Neural crest cell (in vitro differentiated cells): Measurements from ENCODE around the gene IGF2. TPM values are rescaled to one million over a fixed set of nuclear protein-coding genes. Genes with fewer than 3 reads are reported as not detected.

Experiments
- DNase-seq: peaks from one replicate; pipeline ENCODE4 v3.0.0; 2021; ENCODE audit warnings: low read depth, mixed read lengths, low spot score
- H3K27ac Mint-ChIP-seq: one replicate; pipeline ENCODE4 v1.8.0; 2021; ENCODE audit warnings: mild to moderate bottlenecking, mixed read lengths; ENCODE audit not compliant: unreplicated experiment
- H3K27me3 Mint-ChIP-seq: 2 replicates; pipeline ENCODE4 v1.8.0; 2021; ENCODE audit warnings: low read depth, mild to moderate bottlenecking, mixed read lengths
- H3K36me3 Mint-ChIP-seq: 2 replicates; pipeline ENCODE4 v1.8.0; 2021; ENCODE audit warnings: low read depth, mild to moderate bottlenecking, mixed read lengths
- H3K4me1 Mint-ChIP-seq: 2 replicates; pipeline ENCODE4 v1.8.0; 2021; ENCODE audit warnings: mixed read lengths
- H3K4me3 Mint-ChIP-seq: one replicate; pipeline ENCODE4 v1.8.0; 2021; ENCODE audit warnings: mild to moderate bottlenecking, mixed read lengths
- H3K9me3 Mint-ChIP-seq: 2 replicates; pipeline ENCODE4 v1.8.0; 2021; ENCODE audit warnings: mixed read lengths
- CTCF ChIP-seq: fragments of 200-600 bp; sonication (generic); conservative IDR thresholded peaks from 2 replicates; pipeline ENCODE4 v1.5.0; 2021; ENCODE audit warnings: antibody characterized with exemption, mild to moderate bottlenecking
- total RNA-seq: library from RNA; stranded (reverse); gene quantifications from 2 replicates; pipeline ENCODE4 v1.2.1, GENCODE V29; 2021

IGF2 gene
- total RNA-seq, 1 donor from 2014 or later = 20.1 TPM

GRCh38 chr11:2164861-2165555 lies 25.8 kb upstream of the IGF2 start:
- Mint-ChIP-seq H3K4me1 (peaks cover 3% of the 10 kb centered on the region), H3K4me3 (no peak overlapping the region)

GRCh38 chr11:2164081-2164480 lies 24.9 kb upstream of the IGF2 start:
- Mint-ChIP-seq H3K4me3 (no peak overlapping the region), H3K36me3 (no peaks in the 10 kb centered on the region), H3K9me3 (no peaks in the 10 kb centered on the region), H3K27ac (no peak overlapping the region), H3K4me1 (peaks cover 3% of the 10 kb centered on the region), H3K27me3 (no peaks in the 10 kb centered on the region)
- no peak for TF ChIP-seq CTCF
- no peak for DNase-seq

More at GRCh38 chr11:2164861-2165555, 25.8 kb upstream of the IGF2 start:
- no peaks in the 10 kb centered on the region for H3K27me3 Mint-ChIP-seq
- no peaks in the 10 kb centered on the region for H3K9me3 Mint-ChIP-seq
- TF ChIP-seq CTCF = no peak
- DNase-seq = no peak
- no peak overlapping the region for H3K27ac Mint-ChIP-seq
- H3K36me3 Mint-ChIP-seq = no peaks in the 10 kb centered on the region

- no peak overlapping the region for H3K27ac Mint-ChIP-seq
- no peaks in the 10 kb centered on the region for H3K27me3 Mint-ChIP-seq
- TF ChIP-seq CTCF = no peak
- DNase-seq = no peak
- peaks cover 3% of the 10 kb centered on the region for H3K4me1 Mint-ChIP-seq
- H3K4me3 Mint-ChIP-seq = no peak overlapping the region
- H3K36me3 Mint-ChIP-seq = no peaks in the 10 kb centered on the region
- no peaks in the 10 kb centered on the region for H3K9me3 Mint-ChIP-seq
Measured at GRCh38 chr11:2163428-2163978, 24.3 kb upstream of the IGF2 start.

GRCh38 chr11:2160736-2161259 lies 21.6 kb upstream of the IGF2 start, which contains the start of gene INS:
Gene INS (minus strand): TSS chr11:2161209. CDS start chr11:2160971, 238 bp downstream.
- no peak for DNase-seq
- no peak within 1 kb of the TSS for H3K4me3 Mint-ChIP-seq
- H3K36me3 Mint-ChIP-seq = no peaks in the 10 kb centered on the region
- no peaks in the 10 kb centered on the region for H3K27me3 Mint-ChIP-seq
- H3K27ac Mint-ChIP-seq = no peak within 1 kb of the TSS
- TF ChIP-seq CTCF = no peak
- no peaks in the 10 kb centered on the region for H3K4me1 Mint-ChIP-seq
- H3K9me3 Mint-ChIP-seq = no peaks in the 10 kb centered on the region

GRCh38 chr11:2159536-2160413 lies 20.6 kb upstream of the IGF2 start:
- DNase-seq = no peak
- Mint-ChIP-seq H3K27ac (no peak overlapping the region), H3K27me3 (no peaks in the 10 kb centered on the region)

More at GRCh38 chr11:2159536-2160413, 20.6 kb upstream of the IGF2 start:
- no peak for TF ChIP-seq CTCF
- Mint-ChIP-seq H3K4me1 (no peaks in the 10 kb centered on the region), H3K9me3 (no peaks in the 10 kb centered on the region), H3K4me3 (no peak overlapping the region), H3K36me3 (no peaks in the 10 kb centered on the region)
